Smooth muscle cell (in vitro differentiated cells): ENCODE data around the gene FOXO1. TPM values are rescaled to one million over a fixed set of nuclear protein-coding genes. Genes with fewer than 3 reads are reported as not detected.

Experiments used
- DNase-seq: peaks from one replicate; lab custom pipeline; 2025; ENCODE audit not compliant: unreplicated experiment; lab: John Stamatoyannopoulos, UW
- H2AFZ ChIP-seq: fragments of 200-600 bp; sonication (generic); 2 replicates; pipeline ENCODE4 v1.6.0; 2016; ENCODE audit warnings: antibody characterized with exemption, low read depth, mild to moderate bottlenecking
- H3F3A ChIP-seq: fragments of 200-600 bp; sonication (generic); 2 replicates; pipeline ENCODE4 v1.6.0; 2017; ENCODE audit warnings: antibody characterized with exemption, low read depth
- H3K27ac ChIP-seq: fragments of 200-600 bp; sonication (generic); 2 replicates; pipeline ENCODE4 v1.5.1; 2016; ENCODE audit warnings: low read depth, mild to moderate bottlenecking
- H3K27me3 ChIP-seq: fragments of 200-600 bp; sonication (generic); 2 replicates; pipeline ENCODE4 v1.6.1; 2016; ENCODE audit warnings: low read depth, mild to moderate bottlenecking
- H3K36me3 ChIP-seq: fragments of 200-600 bp; sonication (generic); 2 replicates; pipeline ENCODE4 v1.5.1; 2016; ENCODE audit warnings: low read depth
- H3K4me1 ChIP-seq: fragments of 200-600 bp; sonication (generic); 2 replicates; pipeline ENCODE4 v1.5.1; 2016; ENCODE audit warnings: low read depth
- H3K4me2 ChIP-seq: fragments of 200-600 bp; sonication (generic); 2 replicates; pipeline ENCODE4 v1.6.0; 2016; ENCODE audit warnings: mild to moderate bottlenecking
- H3K4me3 ChIP-seq: fragments of 200-600 bp; sonication (generic); 2 replicates; pipeline ENCODE4 v1.5.1; 2016; ENCODE audit warnings: mild to moderate bottlenecking
- H3K79me2 ChIP-seq: fragments of 200-600 bp; sonication (generic); 2 replicates; pipeline ENCODE4 v1.6.0; 2016; ENCODE audit warnings: low read depth, mild to moderate bottlenecking
- H3K9ac ChIP-seq: fragments of 200-600 bp; sonication (generic); 2 replicates; pipeline ENCODE4 v1.6.0; 2016; ENCODE audit warnings: low read depth
- H3K9me3 ChIP-seq: fragments of 200-600 bp; sonication (generic); replicated peaks from 2 replicates; pipeline ENCODE4 v1.5.1; 2016; ENCODE audit warnings: low read depth
- H4K20me1 ChIP-seq: fragments of 200-600 bp; sonication (generic); 2 replicates; pipeline ENCODE4 v1.6.0; 2016; ENCODE audit warnings: low read depth
- CTCF ChIP-seq: fragments of 200-600 bp; sonication (generic); IDR thresholded peaks from 2 replicates; pipeline ENCODE4 v1.5.1; 2017; ENCODE audit warnings: borderline replicate concordance, mild to moderate bottlenecking, antibody characterized with exemption; ENCODE audit not compliant: insufficient read depth, poor library complexity, severe bottlenecking
- WGBS: methylation state at CpG from one replicate; pipeline ENCODE4 v1.1.7; 2016; ENCODE audit warnings: low lambda C conversion rate; 5-methylcytosine and 5-hydroxymethylcytosine counted together
- polyA plus RNA-seq: library from polyadenylated mRNA; unstranded; fragments of >200 nt; fragmentation: Nextera tagmentation; extraction: Ambion mirVana; gene quantifications from 2 replicates; pipeline ENCODE4 v1.2.1, GENCODE V29; 2016
- total RNA-seq: library from RNA; depleted of rRNA; stranded (reverse); fragments of >200 nt; gene quantifications from 2 replicates; pipeline ENCODE4 v1.2.3, GENCODE V29; 2014

The FOXO1 gene
- total and polyA plus RNA-seq, 2 experiments from 2014 or later = 17.0 to 19.9 TPM

DNA sequence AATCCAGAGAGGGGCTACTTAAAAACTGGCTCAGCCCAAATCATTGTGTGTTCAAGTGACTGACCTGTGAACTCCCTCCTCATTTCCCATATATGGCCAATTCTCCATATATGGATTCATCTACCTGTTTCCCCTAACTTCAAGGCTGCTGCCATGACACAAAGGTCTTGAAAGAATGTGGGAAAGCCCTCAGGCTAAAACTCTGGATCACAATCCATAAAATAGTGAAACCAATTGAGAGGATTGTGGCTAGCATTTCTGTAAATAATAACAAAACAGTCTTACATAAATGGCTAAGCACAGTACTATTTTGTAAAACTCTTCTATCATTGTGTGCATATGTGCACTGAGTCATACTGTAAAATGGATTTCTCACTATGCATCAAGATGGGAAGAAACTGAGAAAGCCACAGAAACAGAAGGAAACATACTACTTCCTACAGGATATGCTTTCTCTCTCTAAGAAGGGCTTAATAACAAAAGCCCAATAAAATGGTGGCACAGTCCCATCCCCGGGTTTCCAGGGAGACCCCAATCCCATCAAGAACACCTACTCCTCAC is 80.5 kb downstream of the FOXO1 start:
- WGBS = 56% methylated on average over 1 of the region's 1 CpG
- peak overlapping the region; percentile 3 for H3K27ac ChIP-seq
- H3K27me3 ChIP-seq = no peaks in the 10 kb centered on the region
- no peaks in the 10 kb centered on the region for H3K36me3 ChIP-seq
- peak overlapping the region; percentile 60 for H3K4me2 ChIP-seq
- H3K9ac ChIP-seq = no peak overlapping the region
- peaks cover 68% of the 10 kb centered on the region for H4K20me1 ChIP-seq
- H3K4me1 ChIP-seq = peaks cover 27% of the 10 kb centered on the region
- no peaks in the 10 kb centered on the region for H3F3A ChIP-seq
- no peak overlapping the region for H2AFZ ChIP-seq
- H3K4me3 ChIP-seq = no peak overlapping the region
- H3K79me2 ChIP-seq = peaks cover 47% of the 10 kb centered on the region
- no peaks in the 10 kb centered on the region for H3K9me3 ChIP-seq
- no peak for DNase-seq
- no peak for TF ChIP-seq CTCF

GRCh38 chr13:40583738-40584137 is 82.7 kb downstream of the FOXO1 start:
- Histone ChIP-seq H3K4me2 (no peak overlapping the region), H4K20me1 (peaks cover 75% of the 10 kb centered on the region), H2AFZ (no peak overlapping the region), H3K36me3 (no peaks in the 10 kb centered on the region), H3K4me1 (peaks cover 13% of the 10 kb centered on the region), H3F3A (no peaks in the 10 kb centered on the region), H3K27me3 (no peaks in the 10 kb centered on the region), H3K4me3 (no peak overlapping the region), H3K27ac (no peak overlapping the region), H3K9ac (no peak overlapping the region), H3K79me2 (peaks cover 58% of the 10 kb centered on the region), H3K9me3 (no peaks in the 10 kb centered on the region)
- no peak for TF ChIP-seq CTCF
- no peak for DNase-seq

- Histone ChIP-seq H3K9me3 (no peaks in the 10 kb centered on the region), H3K4me3 (no peak overlapping the region), H3K4me2 (no peak overlapping the region), H2AFZ (no peak overlapping the region), H3K79me2 (peaks cover 59% of the 10 kb centered on the region), H3K27me3 (no peaks in the 10 kb centered on the region), H3K36me3 (no peaks in the 10 kb centered on the region), H3F3A (no peaks in the 10 kb centered on the region), H3K4me1 (peaks cover 12% of the 10 kb centered on the region), H3K27ac (no peak overlapping the region), H4K20me1 (peaks cover 76% of the 10 kb centered on the region), H3K9ac (no peak overlapping the region)
- WGBS = 100% methylated on average over 2 of the region's 2 CpGs
- no peak for DNase-seq
- TF ChIP-seq CTCF = no peak
These were observed 83.9 kb downstream of the FOXO1 start for GRCh38 chr13:40582531-40582930.

DNA sequence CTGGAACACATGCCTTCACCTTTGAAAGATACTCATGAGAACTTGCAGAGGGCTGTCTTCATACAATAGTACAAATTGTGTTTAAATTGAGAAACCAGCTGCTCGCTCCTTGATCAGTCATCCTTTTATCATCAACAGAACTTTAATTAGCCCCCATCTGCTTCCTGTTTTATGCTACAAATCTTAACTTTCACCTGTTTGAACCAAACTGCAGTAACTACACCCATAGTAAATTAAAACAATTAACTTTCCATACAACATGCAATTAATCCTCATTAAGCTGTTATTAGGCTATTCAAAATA is 85.2 kb downstream of the FOXO1 start:
- no peak for TF ChIP-seq CTCF
- WGBS = 97% methylated on average over 1 of the region's 1 CpG
- H3K4me3 ChIP-seq = no peak overlapping the region
- no peaks in the 10 kb centered on the region for H3K27me3 ChIP-seq
- H3K9me3 ChIP-seq = no peaks in the 10 kb centered on the region
- no peak for DNase-seq
- no peak overlapping the region for H3K9ac ChIP-seq
- no peak overlapping the region for H2AFZ ChIP-seq
- H3K36me3 ChIP-seq = no peaks in the 10 kb centered on the region
- no peak overlapping the region for H3K27ac ChIP-seq
- H3K79me2 ChIP-seq = peaks cover 57% of the 10 kb centered on the region
- H3F3A ChIP-seq = no peaks in the 10 kb centered on the region
- H3K4me1 ChIP-seq = peaks cover 4% of the 10 kb centered on the region
- peaks cover 76% of the 10 kb centered on the region for H4K20me1 ChIP-seq
- no peak overlapping the region for H3K4me2 ChIP-seq
